ENCODE data around the gene QRSL1.
"Not testable (repeated sequence)": the region's sequence is repeated elsewhere in the genome, so short reads cannot be mapped to it uniquely, and the experiment has no call there.

The QRSL1 gene, protein sequence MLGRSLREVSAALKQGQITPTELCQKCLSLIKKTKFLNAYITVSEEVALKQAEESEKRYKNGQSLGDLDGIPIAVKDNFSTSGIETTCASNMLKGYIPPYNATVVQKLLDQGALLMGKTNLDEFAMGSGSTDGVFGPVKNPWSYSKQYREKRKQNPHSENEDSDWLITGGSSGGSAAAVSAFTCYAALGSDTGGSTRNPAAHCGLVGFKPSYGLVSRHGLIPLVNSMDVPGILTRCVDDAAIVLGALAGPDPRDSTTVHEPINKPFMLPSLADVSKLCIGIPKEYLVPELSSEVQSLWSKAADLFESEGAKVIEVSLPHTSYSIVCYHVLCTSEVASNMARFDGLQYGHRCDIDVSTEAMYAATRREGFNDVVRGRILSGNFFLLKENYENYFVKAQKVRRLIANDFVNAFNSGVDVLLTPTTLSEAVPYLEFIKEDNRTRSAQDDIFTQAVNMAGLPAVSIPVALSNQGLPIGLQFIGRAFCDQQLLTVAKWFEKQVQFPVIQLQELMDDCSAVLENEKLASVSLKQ

GRCh38 chr6:106629103-106629858, at the start of gene QRSL1, which contains the start of gene RTN4IP1:
Gene QRSL1, plus strand, starts transcription at chr6:106629578. Its CDS starts 104 bp downstream, at chr6:106629682.
Gene RTN4IP1, minus strand, starts transcription at chr6:106629498. Its CDS starts 477 bp downstream, at chr6:106629021.
- peak; percentile 96 for DNase-seq (ENCODE audit: low read depth, low spot score)

DNA sequence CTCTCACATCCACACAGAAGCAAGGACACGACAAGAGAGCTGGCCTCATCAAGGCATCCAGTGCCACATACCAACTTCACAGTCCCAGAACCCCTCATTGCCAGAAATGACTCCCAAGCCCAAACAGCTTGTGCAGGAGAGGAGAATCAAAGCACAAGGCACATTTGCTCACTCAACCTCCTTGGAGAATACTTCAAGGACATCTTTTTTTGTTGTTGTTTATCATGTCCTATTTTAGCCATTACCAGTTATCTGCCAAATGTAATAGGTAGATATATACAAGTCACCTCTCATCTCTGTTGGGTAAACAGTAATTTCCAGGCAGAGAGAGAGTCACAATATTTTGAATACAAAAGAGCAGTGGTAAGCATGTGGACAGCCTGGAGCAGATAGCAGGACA, 47.9 kb upstream of the QRSL1 start:
- DNase-seq (ENCODE audit: low read depth, low spot score): no peak

- DNase-seq (ENCODE audit: low read depth, low spot score): no peak
These were observed 42.5 kb upstream of the QRSL1 start for GRCh38 chr6:106586815-106587415.

- not testable (repeated sequence) for DNase-seq (ENCODE audit: low read depth, low spot score)
These were observed 40.4 kb upstream of the QRSL1 start for GRCh38 chr6:106588937-106589336.

DNA sequence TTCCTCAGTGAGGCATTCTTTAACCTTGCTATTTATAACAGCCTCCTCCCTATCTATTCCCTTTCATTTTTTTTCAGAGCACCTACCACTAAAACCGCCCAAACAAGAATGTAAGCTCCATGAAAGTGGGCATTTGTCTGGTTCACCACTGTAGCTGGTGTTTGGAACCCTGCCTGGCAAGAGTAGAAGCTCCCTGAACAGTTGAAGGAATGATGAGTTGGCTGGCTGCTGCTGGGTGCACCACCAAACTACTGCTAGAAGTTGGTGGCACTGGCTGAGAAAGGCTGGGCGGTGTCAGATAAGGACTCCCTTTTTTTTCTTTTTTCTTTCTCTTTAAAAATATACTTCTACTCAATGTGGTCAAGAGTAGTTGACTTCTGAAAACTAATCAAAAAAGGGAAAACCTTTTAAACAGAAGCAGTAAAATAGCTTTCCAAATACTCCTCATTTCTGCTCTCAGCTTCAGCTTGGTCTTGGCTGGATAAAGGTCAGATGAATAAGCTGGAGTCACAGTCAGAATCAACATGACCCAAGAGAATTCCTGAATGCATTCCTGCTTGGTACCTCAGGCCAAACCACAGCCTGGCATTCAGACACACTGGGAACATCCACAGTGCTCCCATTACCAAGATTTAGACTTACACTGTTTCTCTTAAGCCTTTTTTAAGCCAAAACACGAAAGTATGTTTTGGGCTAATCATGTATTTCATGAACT, 38.1 kb upstream of the QRSL1 start:
- peak; percentile 90 for DNase-seq (ENCODE audit: low read depth, low spot score)

GRCh38 chr6:106599440-106599839, 29.9 kb upstream of the QRSL1 start:
- no peak for DNase-seq (ENCODE audit: low read depth, low spot score)

DNA sequence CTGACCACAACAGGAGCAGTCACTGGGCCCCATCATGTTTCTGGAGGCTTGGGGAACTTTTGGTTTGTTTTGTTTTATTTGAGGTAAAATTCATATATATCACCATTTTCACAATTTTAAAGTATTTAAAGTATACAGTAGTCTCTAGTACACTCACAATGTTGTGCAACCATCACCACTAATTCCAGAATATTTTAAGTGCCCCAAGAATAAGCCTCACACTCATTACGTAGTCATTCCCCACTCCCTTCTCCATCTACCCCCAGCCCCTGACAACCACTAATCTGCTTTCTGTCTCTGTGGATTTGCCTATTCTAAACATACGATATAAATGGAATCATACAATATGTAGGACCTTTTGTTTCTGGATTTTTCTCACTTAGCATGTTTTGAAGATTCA, 29.0 kb upstream of the QRSL1 start:
- no peak for DNase-seq (ENCODE audit: low read depth, low spot score)

- DNase-seq (ENCODE audit: low read depth, low spot score): peak; percentile 67
These were observed 21.2 kb upstream of the QRSL1 start for GRCh38 chr6:106608080-106608668.

- DNase-seq (ENCODE audit: low read depth, low spot score): peak; percentile 57
These were observed 19.7 kb upstream of the QRSL1 start for GRCh38 chr6:106609699-106610098.

DNA sequence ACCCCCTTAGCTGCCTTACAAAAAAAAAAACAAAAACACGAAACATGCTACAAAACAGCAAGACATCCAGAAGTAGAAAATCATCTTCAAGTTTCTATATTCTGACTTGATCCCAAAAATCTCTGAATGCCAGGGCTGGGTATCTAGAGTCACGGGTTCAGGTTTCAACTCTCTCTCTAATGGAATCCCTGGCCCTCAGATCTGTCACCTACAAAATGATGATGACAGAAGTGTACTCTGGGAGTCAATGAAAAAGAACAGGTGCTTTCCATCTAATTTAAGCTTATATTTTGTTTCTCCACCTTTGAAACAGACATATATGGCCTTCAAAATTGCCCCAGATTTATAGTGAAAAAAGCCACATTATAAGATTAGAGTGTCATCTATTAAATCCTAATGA, 18.3 kb upstream of the QRSL1 start:
- DNase-seq (ENCODE audit: low read depth, low spot score): no peak

GRCh38 chr6:106612671-106613416, 16.5 kb upstream of the QRSL1 start:
- DNase-seq (ENCODE audit: low read depth, low spot score): no peak

- DNase-seq (ENCODE audit: low read depth, low spot score): no peak
These were observed 15.8 kb upstream of the QRSL1 start for GRCh38 chr6:106613590-106613989.

DNA sequence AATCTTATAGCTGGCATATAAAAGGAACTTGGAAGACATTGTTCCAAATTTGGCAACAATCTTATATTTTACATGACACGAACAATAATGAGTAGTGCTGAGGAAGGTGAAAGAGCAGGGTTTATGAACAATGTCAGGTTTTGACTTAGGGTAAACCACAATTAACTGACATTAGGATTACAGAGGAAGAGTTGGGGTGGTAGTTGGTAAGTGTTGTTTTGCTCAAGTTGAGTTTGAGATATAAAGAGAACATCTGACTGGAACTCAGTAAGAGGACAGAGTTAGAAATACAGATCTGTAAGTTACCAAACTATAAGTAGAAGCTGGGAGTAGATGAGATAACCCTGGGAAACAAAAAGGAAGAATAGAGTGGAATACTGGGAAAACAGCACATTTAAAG, 15.2 kb upstream of the QRSL1 start:
- no peak for DNase-seq (ENCODE audit: low read depth, low spot score)

DNA sequence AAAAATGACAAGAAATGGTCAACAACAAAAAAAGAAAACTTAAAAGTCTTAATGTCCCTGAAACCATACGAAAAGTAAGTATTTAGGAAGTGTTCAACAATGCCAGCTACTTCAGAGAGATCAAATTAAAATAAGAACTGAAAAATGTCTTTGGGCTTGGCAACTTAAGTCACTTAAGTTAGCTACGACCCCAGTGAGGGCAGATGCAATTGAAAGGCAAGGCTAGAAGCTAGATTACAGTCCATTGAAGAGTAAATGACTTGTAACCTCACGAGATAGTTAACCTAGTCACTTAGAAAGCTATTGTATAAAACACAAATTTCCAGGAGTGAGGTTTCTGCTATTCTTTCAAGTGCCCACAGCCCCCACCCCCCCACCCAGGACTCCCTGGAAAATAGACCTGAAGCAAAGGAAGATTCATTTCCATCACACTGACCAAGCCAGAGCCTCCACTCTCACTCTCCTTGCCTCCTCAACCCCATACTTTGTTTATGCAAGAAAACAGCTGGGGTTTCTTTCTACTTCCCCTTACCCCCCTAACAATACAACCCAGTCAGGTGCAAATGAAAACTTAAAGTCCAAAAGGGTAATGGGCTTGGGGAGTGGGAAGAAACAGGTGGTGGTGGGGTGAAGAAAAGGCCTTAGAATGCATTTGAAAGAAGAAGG, 14.7 kb upstream of the QRSL1 start:
- DNase-seq (ENCODE audit: low read depth, low spot score): no peak

DNA sequence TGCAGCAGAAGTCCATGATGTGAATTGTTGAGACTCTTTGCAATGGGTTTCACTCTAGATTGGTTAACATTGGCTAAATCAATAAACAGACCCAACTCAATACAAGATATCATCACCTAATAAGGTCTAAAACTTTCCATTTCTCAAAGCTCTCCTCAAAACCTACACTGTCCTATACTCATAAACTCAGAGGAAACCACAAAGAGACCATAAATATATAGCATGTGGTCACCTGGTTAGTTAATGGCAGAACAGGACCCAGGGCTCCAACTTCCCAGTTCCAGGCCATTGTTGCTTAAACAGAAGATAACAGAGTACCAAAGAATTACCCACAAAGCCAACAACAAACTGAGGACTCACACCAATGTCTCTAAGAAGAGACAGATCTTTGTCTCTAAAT, 12.1 kb upstream of the QRSL1 start:
- no peak for DNase-seq (ENCODE audit: low read depth, low spot score)

DNA sequence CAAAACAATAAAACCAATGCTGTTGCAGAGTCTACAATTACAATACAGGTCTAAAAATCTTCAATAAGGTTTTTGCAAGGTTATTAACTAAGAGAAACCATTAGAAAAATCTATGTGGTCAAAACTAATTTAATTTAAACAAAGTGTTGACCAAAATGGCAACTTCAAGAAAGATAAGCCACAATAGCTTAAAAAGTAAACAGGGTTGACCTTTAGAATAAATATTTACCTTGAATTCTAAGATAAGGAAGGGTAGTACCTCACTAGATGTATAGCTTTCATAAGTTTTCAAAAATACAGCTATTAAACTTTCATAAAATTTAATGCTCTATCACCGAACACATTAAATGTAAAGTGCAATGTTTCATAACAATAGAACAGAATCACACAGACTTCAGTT, 11.5 kb upstream of the QRSL1 start:
- no peak for DNase-seq (ENCODE audit: low read depth, low spot score)

- no peak for DNase-seq (ENCODE audit: low read depth, low spot score)
These were observed 11.1 kb upstream of the QRSL1 start for GRCh38 chr6:106618324-106618723.

- DNase-seq (ENCODE audit: low read depth, low spot score): no peak
These were observed 10.2 kb upstream of the QRSL1 start for GRCh38 chr6:106619223-106619622.

GRCh38 chr6:106620931-106621672, 8.3 kb upstream of the QRSL1 start:
- peak; percentile 44 for DNase-seq (ENCODE audit: low read depth, low spot score)
